KMS-11 (cell line): ENCODE measurements around the gene CCDC178.

Experiments
- H2AFZ ChIP-seq: fragments of 200-600 bp; sonication (generic); 2 replicates; pipeline ENCODE4 v1.6.1; 2016; ENCODE audit warnings: antibody characterized with exemption, mixed run types, low read depth
- H3K27ac ChIP-seq: fragments of 200-600 bp; sonication (generic); 2 replicates; pipeline ENCODE4 v1.6.1; 2016; ENCODE audit warnings: mild to moderate bottlenecking, mixed run types
- H3K27me3 ChIP-seq: fragments of 200-600 bp; sonication (generic); 2 replicates; pipeline ENCODE4 v1.6.1; 2017; ENCODE audit warnings: mild to moderate bottlenecking, low read depth, mixed run types, moderate library complexity; ENCODE audit not compliant: insufficient read depth
- H3K36me3 ChIP-seq: fragments of 200-600 bp; sonication (generic); 2 replicates; pipeline ENCODE4 v1.6.1; 2017; ENCODE audit warnings: mild to moderate bottlenecking, mixed run types; ENCODE audit not compliant: insufficient read depth
- H3K4me1 ChIP-seq: fragments of 200-600 bp; sonication (generic); 2 replicates; pipeline ENCODE4 v1.6.1; 2016; ENCODE audit warnings: mild to moderate bottlenecking, low read depth, mixed run types; ENCODE audit not compliant: poor library complexity, severe bottlenecking
- H3K4me2 ChIP-seq: fragments of 200-600 bp; sonication (generic); 2 replicates; pipeline ENCODE4 v1.7.0; 2016; ENCODE audit warnings: mild to moderate bottlenecking, mixed run types
- H3K4me3 ChIP-seq: fragments of 200-600 bp; sonication (generic); IDR thresholded peaks from 2 replicates; pipeline ENCODE4 v1.6.1; 2017; ENCODE audit warnings: low read depth, low read length, mixed read lengths; ENCODE audit not compliant: insufficient read depth
- H3K79me2 ChIP-seq: fragments of 200-600 bp; sonication (generic); 2 replicates; pipeline ENCODE4 v1.6.1; 2016; ENCODE audit warnings: low read depth, mixed run types; ENCODE audit not compliant: insufficient read depth
- H3K9ac ChIP-seq: fragments of 200-600 bp; sonication (generic); 2 replicates; pipeline ENCODE4 v1.6.1; 2016; ENCODE audit warnings: mild to moderate bottlenecking, mixed run types
- H4K20me1 ChIP-seq: fragments of 200-600 bp; sonication (generic); 2 replicates; pipeline ENCODE4 v1.6.1; 2016; ENCODE audit warnings: mild to moderate bottlenecking, mixed run types; ENCODE audit not compliant: insufficient read depth
- TF ChIP-seq, protein P1 (sequence below): fragments of 200-600 bp; sonication (generic); conservative IDR thresholded peaks from 2 replicates; pipeline ENCODE4 v1.6.1; 2017; ENCODE audit warnings: low read depth, mild to moderate bottlenecking, antibody characterized with exemption, low read length, moderate library complexity, mixed read lengths

Gene CCDC178

DNA sequence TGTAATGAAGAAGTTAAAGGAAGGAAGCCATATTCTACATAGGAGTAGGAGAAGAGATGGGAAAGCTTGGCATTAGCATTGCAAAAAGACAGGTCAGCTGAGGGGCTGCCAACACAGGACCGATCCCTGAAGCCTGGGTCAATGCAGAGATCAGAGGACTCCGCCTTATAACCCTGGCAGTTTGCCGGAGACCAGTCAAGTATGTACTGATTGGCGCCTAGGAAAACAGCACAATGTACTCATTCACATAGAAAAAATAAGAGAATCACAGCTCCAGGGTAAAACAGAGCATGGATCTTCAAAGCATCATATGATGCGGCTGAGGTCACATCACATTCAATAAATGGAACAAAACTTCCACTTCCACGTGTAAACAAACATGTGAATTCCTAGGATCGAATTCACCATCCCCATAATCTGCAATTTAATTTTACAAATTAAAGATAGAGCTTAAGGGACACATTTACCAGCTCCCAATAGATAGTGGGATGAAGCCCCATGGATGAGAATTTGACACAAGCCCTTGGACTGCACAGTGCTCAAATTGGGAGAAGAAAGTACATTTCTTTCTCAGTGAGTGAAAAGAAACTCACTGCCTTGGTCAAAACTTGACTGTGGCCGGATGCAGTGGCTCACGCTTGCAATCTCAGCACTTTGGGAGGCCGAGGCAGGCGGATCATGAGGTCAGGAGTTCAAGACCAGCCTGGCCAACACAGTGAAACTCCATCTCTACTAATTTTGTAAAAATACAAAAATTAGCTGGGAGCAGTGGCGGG lies 532.7 kb downstream of the CCDC178 start:
- Histone ChIP-seq H3K9ac (no peak overlapping the region), H3K79me2 (no peaks in the 10 kb centered on the region), H3K4me2 (no peak overlapping the region), H3K4me1 (no peaks in the 10 kb centered on the region), H3K27me3 (no peaks in the 10 kb centered on the region), H2AFZ (no peak overlapping the region), H3K4me3 (no peak overlapping the region), H3K36me3 (no peaks in the 10 kb centered on the region), H3K27ac (no peak overlapping the region), H4K20me1 (no peaks in the 10 kb centered on the region)
- TF ChIP-seq, protein P1, sequence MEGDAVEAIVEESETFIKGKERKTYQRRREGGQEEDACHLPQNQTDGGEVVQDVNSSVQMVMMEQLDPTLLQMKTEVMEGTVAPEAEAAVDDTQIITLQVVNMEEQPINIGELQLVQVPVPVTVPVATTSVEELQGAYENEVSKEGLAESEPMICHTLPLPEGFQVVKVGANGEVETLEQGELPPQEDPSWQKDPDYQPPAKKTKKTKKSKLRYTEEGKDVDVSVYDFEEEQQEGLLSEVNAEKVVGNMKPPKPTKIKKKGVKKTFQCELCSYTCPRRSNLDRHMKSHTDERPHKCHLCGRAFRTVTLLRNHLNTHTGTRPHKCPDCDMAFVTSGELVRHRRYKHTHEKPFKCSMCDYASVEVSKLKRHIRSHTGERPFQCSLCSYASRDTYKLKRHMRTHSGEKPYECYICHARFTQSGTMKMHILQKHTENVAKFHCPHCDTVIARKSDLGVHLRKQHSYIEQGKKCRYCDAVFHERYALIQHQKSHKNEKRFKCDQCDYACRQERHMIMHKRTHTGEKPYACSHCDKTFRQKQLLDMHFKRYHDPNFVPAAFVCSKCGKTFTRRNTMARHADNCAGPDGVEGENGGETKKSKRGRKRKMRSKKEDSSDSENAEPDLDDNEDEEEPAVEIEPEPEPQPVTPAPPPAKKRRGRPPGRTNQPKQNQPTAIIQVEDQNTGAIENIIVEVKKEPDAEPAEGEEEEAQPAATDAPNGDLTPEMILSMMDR, result no peak

DNA sequence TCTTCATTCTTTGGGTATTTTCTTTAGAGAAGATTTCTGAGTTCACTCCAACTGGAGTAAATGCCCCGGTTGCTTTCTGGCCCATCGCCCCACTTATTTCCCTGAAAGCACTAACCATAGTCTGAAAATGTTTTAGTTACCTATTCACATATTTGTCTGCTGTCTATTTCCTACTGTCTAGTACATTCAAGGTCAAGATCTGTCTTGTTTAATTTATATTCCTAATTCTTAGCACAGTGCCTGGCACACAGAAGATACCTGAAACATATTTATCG lies 533.3 kb downstream of the CCDC178 start:
- H3K79me2 ChIP-seq, result no peaks in the 10 kb centered on the region
- no peaks in the 10 kb centered on the region for H3K27me3 ChIP-seq
- no peak overlapping the region for H3K9ac ChIP-seq
- H3K4me1 ChIP-seq, result no peaks in the 10 kb centered on the region
- H3K4me2 ChIP-seq, result no peak overlapping the region
- H2AFZ ChIP-seq, result no peak overlapping the region
- H3K27ac ChIP-seq, result no peak overlapping the region
- TF ChIP-seq, protein P1, result no peak
- no peaks in the 10 kb centered on the region for H3K36me3 ChIP-seq
- no peaks in the 10 kb centered on the region for H4K20me1 ChIP-seq
- no peak overlapping the region for H3K4me3 ChIP-seq

DNA sequence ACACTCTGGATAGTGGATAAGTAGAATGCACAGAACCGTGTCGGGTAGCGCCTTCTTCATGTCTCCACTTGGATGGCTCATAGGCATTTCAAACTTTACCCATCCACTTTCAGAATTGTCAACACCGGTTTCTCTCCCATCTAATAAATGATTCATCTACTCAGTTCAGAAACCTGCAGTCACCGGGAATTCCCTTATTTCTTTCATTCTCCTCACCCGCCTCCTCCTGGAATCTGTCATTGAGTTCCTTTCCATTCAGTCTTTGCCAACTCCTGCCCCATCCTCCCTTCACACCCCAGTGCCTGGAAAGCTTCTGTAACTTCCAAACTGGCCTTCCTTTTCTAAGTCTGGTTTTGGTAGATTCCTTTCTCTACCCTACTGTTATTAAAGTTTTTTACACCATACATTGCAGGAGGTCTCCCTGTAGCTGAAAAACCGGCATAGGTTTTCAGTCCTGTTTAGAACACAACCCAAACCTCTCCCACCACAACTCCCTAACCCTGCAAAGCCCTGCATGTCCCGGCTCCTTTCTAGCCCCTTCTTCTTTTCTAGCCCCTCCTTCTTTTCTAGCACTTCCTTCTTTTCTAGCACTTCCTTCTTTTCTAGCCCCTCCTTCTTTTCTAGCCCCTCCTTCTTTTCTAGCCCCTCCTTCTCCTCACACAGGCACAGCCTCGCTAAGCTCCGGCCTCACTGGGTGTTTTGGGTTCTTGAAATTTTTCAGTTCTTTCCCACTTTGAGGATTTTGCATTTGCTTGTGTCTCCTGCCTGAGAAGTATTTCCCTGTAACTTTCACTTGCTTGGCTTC lies 533.8 kb downstream of the CCDC178 start:
- TF ChIP-seq, protein P1, result no peak
- Histone ChIP-seq H2AFZ (no peak overlapping the region), H3K79me2 (no peaks in the 10 kb centered on the region), H3K4me1 (no peaks in the 10 kb centered on the region), H3K27me3 (no peaks in the 10 kb centered on the region), H3K27ac (no peak overlapping the region), H3K36me3 (no peaks in the 10 kb centered on the region), H4K20me1 (no peaks in the 10 kb centered on the region), H3K4me2 (no peak overlapping the region), H3K4me3 (no peak overlapping the region), H3K9ac (no peak overlapping the region)

DNA sequence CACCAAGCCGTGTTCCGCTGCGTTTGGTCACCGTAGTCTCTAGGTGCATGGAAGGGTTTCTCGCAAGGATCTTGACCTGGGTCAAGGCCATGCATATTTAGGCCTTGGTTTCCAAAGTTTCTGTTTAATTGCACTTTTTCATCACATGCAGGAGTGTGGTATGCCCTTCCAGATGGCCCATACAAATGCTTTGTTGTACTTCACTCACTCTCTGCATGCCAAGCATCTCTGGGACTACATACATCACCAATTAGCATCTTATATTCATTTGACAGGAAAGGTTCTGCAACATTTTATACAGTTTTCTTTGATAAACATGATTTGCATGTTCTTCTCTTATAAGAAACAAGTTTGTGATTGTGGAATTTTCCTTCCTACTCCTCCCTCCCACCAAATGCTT lies 534.9 kb downstream of the CCDC178 start:
- Histone ChIP-seq H3K4me3 (no peak overlapping the region), H2AFZ (no peak overlapping the region), H3K27me3 (no peaks in the 10 kb centered on the region), H4K20me1 (no peaks in the 10 kb centered on the region), H3K4me2 (no peak overlapping the region), H3K4me1 (no peaks in the 10 kb centered on the region), H3K79me2 (no peaks in the 10 kb centered on the region), H3K9ac (no peak overlapping the region), H3K27ac (no peak overlapping the region), H3K36me3 (no peaks in the 10 kb centered on the region)
- TF ChIP-seq, protein P1, result no peak
